VCaP (cell line): ENCODE measurements around the gene EOMES.
"Not testable (repeated sequence)": the region's sequence is repeated elsewhere in the genome, so short reads cannot be mapped to it uniquely, and the experiment has no call there.

Experiments used
- H3K27ac ChIP-seq: fragments of 450-650 bp; 2 replicates; pipeline ENCODE4 v1.5.1; 2017
- TF ChIP-seq, protein P1 (sequence below): fragments of 450-650 bp; conservative IDR thresholded peaks from 2 replicates; pipeline ENCODE4 v1.5.1; 2017; ENCODE audit warnings: mild to moderate bottlenecking, moderate library complexity

Gene EOMES

DNA sequence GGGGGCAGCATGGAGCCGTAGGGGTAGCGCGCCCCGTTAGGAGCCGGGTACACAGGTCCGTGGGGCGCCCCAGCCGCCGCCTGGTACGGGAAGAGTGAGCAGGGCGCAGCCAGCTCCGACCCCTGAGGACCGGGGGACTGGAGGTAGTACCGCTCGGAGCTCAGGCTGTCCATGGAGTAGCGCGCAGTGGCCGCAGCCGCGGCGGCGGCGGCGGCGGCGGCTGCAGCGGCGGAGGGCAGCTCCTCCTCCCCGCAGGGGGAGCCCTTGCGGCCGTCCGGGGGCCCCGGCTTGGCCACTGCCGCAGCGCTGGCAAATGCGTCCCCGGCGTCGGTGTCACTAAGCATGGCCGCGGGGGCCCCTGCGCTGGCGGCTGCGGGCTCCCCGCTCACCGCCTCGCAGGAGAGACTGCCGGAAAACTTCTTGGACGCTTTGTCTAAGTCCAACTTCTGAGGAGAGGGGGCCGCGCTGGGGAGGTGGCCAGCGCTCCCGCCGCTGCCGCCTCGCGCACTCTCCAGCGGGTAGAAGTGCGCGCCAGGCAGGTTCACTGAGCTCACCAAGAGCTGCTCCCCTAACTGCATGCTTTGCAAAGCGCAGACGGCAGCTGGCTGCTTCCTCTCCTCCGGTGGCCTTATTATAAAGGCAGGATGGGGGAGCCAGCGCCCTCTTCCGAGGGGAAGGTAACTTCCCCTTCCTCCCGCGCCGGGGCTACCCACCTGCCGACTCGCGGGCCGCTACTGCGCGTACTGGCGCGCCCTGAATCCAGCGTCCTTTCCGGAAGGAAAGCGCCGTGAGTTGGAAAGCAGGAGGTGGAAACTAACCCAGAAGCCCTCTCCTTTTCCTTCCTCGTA, at the start of gene EOMES:
Gene EOMES (minus strand): TSS at position 607 of the 848 bp plus-strand sequence. CDS start 29 bp downstream, at position 578.
- TF ChIP-seq, protein P1, sequence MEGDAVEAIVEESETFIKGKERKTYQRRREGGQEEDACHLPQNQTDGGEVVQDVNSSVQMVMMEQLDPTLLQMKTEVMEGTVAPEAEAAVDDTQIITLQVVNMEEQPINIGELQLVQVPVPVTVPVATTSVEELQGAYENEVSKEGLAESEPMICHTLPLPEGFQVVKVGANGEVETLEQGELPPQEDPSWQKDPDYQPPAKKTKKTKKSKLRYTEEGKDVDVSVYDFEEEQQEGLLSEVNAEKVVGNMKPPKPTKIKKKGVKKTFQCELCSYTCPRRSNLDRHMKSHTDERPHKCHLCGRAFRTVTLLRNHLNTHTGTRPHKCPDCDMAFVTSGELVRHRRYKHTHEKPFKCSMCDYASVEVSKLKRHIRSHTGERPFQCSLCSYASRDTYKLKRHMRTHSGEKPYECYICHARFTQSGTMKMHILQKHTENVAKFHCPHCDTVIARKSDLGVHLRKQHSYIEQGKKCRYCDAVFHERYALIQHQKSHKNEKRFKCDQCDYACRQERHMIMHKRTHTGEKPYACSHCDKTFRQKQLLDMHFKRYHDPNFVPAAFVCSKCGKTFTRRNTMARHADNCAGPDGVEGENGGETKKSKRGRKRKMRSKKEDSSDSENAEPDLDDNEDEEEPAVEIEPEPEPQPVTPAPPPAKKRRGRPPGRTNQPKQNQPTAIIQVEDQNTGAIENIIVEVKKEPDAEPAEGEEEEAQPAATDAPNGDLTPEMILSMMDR = peak; percentile 56
- H3K27ac ChIP-seq = no peak within 1 kb of the TSS

DNA sequence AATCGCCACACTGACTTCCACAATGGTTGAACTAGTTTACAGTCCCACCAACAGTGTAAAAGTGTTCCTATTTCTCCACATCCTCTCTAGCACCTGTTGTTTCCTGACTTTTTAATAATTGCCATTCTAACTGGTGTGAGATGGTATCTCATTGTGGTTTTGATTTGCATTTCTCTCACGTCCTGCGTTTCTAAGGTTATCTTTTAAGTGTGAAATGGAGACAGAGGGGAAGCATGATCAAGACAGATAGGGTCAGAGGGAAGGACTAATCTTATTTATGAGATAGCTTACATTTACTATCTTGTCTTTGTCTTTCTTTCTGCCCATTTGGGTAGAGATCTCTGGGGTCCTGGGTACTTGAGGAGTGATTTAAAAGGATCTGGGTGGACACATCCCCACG, 48.3 kb upstream of the EOMES start:
- not testable (repeated sequence) for H3K27ac ChIP-seq

DNA sequence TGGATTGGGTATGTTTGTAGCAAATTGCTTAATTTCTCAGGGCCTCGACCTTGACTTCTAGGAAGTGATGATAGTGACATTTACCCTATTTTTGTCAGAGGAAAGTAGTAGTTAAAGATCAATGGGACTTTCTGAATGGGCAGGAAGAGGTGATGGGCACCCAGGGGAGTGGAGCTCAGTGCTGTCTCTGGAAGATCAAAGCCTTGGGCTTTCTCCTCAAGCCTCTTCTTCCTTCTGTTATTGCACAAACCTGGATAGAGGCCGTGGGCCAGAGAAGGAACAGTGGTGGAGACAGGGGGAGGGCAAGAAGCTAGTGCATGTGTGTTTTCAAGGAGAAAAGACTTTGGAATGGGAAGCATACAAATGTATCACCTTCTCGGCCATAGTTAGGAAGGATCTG, 44.9 kb upstream of the EOMES start:
- no peak overlapping the region for H3K27ac ChIP-seq
- TF ChIP-seq, protein P1 = no peak

DNA sequence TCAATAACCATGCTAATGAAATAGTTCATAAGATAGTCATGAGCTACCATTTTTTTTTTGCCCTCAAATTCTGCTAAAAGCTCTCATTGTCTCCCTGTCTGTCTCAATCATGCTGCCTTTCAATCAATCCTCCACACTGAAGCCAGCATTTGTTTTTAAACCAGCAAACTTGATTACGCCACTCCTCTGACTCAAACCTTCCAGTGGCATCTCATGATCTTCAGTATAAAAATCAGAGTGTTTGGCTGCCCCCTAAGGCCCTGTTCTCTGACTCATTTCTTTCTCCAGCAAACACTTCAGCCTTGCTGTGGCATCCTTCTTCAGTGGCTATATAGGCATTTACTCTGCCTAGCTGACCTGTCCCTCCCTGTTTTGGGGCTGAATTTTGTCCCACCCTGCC, 36.0 kb upstream of the EOMES start:
- TF ChIP-seq, protein P1 = no peak
- no peak overlapping the region for H3K27ac ChIP-seq

DNA sequence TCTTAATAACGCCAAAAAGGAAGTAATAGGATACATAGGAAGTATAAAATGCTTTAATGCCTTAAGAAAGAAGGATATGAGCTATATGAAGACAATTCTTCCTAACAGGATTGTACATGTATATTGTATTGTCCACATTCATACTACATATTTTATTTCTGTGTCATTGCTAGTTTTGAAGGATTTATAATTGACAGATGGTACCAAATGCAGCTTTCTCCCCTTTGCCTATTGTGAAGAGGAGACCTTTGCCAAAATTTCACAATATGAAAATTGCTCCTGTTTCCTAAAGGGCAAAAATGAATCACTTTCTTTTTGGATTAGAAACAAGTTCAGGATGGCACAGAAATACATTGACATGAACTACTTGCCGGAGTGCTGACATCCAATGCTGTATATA, 34.8 kb upstream of the EOMES start:
- TF ChIP-seq, protein P1 = no peak

DNA sequence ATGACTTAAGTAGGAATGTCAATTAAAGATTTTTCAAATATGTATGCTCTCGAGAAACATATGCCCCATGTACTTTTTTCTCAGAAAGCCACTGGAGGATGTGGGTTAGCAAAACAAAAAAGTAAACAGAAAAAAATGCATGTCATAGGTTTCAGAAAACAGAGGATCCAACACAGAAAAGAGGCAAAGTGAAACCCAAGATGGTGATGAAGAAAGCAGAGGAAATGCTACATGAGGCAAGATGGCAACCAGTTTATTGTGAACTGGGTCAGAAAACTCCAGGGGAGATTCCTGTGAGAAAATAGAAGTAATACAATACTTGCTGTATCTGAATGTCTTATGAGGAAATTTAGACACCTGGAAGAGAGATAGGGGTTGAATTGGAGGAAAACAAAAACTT, 30.8 kb upstream of the EOMES start:
- H3K27ac ChIP-seq = no peak overlapping the region
- TF ChIP-seq, protein P1 = no peak

More for the DNA sequence above, 34.8 kb upstream of the EOMES start:
- no peak overlapping the region for H3K27ac ChIP-seq

DNA sequence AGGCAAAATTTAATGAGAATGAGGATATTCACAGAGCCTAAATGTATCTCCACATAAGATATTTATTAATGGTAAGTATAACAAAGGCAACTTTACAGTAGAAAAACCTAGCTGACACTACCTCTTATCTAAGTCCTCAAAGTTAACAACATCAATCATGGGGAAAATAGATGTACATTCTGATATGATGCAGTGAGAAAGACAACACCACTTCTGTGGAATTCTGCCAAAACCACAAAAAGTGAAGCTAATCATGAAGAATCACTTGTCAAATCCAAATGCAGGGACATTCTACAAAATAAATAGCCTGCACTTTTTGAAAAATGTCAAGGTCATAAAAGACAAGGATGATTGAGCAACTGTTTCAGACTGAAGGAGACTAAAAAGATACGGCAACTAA, 27.5 kb upstream of the EOMES start:
- H3K27ac ChIP-seq = no peak overlapping the region
- TF ChIP-seq, protein P1 = no peak

DNA sequence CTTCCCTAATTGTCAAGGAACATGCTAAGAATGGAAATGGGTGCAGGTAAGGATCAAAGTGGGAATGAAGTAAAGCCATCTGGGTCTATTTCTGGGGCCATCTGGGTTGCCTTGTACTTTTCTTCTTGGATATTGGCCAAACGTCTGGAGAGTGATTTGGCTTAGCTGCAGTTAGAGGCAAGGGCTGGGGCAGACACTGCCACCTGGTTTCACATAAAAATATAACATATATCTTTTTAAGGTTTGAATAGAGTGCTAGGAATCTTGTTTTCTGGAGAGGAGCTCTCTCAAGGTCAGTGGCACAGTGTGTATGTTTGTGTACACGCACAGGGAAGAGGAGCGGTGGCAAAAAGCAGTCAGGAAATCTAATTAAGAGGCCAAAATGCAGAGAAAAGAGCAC, 24.7 kb upstream of the EOMES start:
- TF ChIP-seq, protein P1 = peak; percentile 39
- no peak overlapping the region for H3K27ac ChIP-seq
